ENCODE results near the gene TRIM56. TPM values are rescaled to one million over a fixed set of nuclear protein-coding genes. Genes with fewer than 3 reads are reported as not detected.
A peak's percentile ranks its signal among the peaks of the same experiment; 100 is the strongest.

TRIM56 gene
- total and polyA plus RNA-seq, 9 of the 15 experiments (the other 6 are each of a cell fraction or from before 2014, with no cell fraction given): 2.0 to 29.7 (median 11.6) TPM

DNA sequence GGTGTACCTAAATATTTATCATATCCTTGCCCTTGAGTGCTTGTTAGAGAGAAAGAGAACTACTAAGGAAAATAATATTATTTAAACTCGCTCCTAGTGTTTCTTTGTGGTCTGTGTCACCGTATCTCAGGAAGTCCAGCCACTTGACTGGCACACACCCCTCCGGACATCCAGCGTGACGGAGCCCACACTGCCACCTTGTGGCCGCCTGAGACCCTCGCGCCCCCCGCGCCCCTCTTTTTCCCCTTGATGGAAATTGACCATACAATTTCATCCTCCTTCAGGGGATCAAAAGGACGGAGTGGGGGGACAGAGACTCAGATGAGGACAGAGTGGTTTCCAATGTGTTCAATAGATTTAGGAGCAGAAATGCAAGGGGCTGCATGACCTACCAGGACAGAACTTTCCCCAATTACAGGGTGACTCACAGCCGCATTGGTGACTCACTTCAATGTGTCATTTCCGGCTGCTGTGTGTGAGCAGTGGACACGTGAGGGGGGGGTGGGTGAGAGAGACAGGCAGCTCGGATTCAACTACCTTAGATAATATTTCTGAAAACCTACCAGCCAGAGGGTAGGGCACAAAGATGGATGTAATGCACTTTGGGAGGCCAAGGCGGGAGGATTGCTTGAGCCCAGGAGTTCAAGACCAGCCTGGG lies 53.1 kb downstream of the TRIM56 start (continued):
- TF ChIP-seq MAZ (CRISPR knock-in tag; conservative IDR thresholded peaks at IDR 0.05 in 1 of 2, IDR thresholded peaks at IDR 0.05 in 1 of 2) (peak; percentile 67 to 87; a peak in 3 of 4 replicates), RCOR1 (IDR thresholded peaks at IDR 0.05; ENCODE audit: borderline replicate concordance in 1 of 2, low read depth in 2 of 2, low read length in 2 of 2) (peak; percentile 26 to 83; a peak in 3 of 4 replicates), SMARCE1 (IDR thresholded peaks at IDR 0.05) (peak; percentile 100), FOS (IDR thresholded peaks at IDR 0.05; ENCODE audit: extremely low read depth, insufficient read length) (peak; percentile 91), NEUROD1 (IDR thresholded peaks at IDR 0.05; ENCODE audit: borderline replicate concordance, low read depth, low read length, partially characterized antibody) (peak; percentile 89), HLTF (IDR thresholded peaks at IDR 0.05) (peak; percentile 91), POLR2A (conservative IDR thresholded peaks at IDR 0.05) (peak; percentile 83), CHAMP1 (IDR thresholded peaks at IDR 0.05) (no peak; the same call in 1 of the 2 replicates), ZNF324 (CRISPR knock-in tag; IDR thresholded peaks at IDR 0.05) (no peak), PHF20 (IDR thresholded peaks at IDR 0.05; ENCODE audit: partially characterized antibody) (no peak), TRIM28 (IDR thresholded peaks at IDR 0.05) (0 out of 2 replicates have a peak, but pooled peaks have one; percentile 79), POLR2G (IDR thresholded peaks at IDR 0.05; ENCODE audit: low read depth, low read length) (peak; percentile 54; the same call in 1 of the 2 replicates), JUND (IDR thresholded peaks at IDR 0.05; ENCODE audit: borderline replicate concordance, low read depth, low read length) (peak; percentile 100), JUND (tag; IDR thresholded peaks at IDR 0.05; ENCODE audit: borderline replicate concordance, low read depth, low read length) (peak; percentile 100), TFAP4 (CRISPR knock-in tag; IDR thresholded peaks at IDR 0.05; ENCODE audit: borderline replicate concordance) (peak; percentile 64), TFAM (CRISPR knock-in tag; conservative IDR thresholded peaks at IDR 0.05) (no peak), ZNF444 (CRISPR knock-in tag; IDR thresholded peaks at IDR 0.05) (no peak), YY1 (IDR thresholded peaks at IDR 0.05; ENCODE audit: borderline replicate concordance in 1 of 3, control insufficient read depth in 1 of 3, extremely low read depth in 1 of 3, insufficient read depth in 3 of 3, insufficient read length in 1 of 3, insufficient replicate concordance in 2 of 3, low read depth in 1 of 3, low read length in 2 of 3) (peak in 1 of 3 experiments; percentile 23), ZNF589 (CRISPR knock-in tag; IDR thresholded peaks at IDR 0.05; ENCODE audit: low read depth) (peak; percentile 90; the same call in 1 of the 2 replicates), ETV1 (tag; conservative IDR thresholded peaks at IDR 0.05; ENCODE audit: low read depth) (peak; percentile 99), NCOA2 (IDR thresholded peaks at IDR 0.05; ENCODE audit: partially characterized antibody in 2 of 2) (peak in 1 of 2 experiments; percentile 6), TOE1 (IDR thresholded peaks at IDR 0.05; ENCODE audit: borderline replicate concordance) (peak; percentile 91), TOE1 (CRISPR knock-in tag; IDR thresholded peaks at IDR 0.05; ENCODE audit: borderline replicate concordance, low read depth) (no peak)
- TF ChIP-seq, protein P1, sequence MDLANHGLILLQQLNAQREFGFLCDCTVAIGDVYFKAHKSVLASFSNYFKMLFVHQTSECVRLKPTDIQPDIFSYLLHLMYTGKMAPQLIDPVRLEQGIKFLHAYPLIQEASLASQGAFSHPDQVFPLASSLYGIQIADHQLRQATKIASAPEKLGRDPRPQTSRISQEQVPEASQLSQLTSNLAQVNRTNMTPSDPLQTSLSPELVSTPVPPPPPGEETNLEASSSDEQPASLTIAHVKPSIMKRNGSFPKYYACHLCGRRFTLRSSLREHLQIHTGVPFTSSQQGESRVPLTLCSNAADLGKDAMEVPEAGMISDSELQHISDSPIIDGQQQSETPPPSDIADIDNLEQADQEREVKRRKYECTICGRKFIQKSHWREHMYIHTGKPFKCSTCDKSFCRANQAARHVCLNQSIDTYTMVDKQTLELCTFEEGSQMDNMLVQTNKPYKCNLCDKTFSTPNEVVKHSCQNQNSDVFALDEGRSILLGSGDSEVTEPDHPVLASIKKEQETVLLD (IDR thresholded peaks at IDR 0.05): peak; percentile 90

Data from K562 (cell line).